ENCODE data around the gene COL18A1.

The COL18A1 gene

GRCh38 chr21:45451771-45452182 lies 46.8 kb downstream of the COL18A1 start:
- no peak for DNase-seq (ENCODE audit: insufficient read length, low spot score)
- FAIRE-seq = no peak
- no peak for TF ChIP-seq POLR2A (IDR thresholded peaks at IDR 0.05; ENCODE audit: low read depth, low read length)

GRCh38 chr21:45452696-45453307 lies 47.8 kb downstream of the COL18A1 start:
- DNase-seq (ENCODE audit: insufficient read length, low spot score) (no peak), FAIRE-seq (no peak)
- TF ChIP-seq POLR2A (IDR thresholded peaks at IDR 0.05; ENCODE audit: low read depth, low read length) = no peak

- DNase-seq (ENCODE audit: insufficient read length, low spot score) = no peak
- TF ChIP-seq POLR2A (IDR thresholded peaks at IDR 0.05; ENCODE audit: low read depth, low read length) = no peak
- FAIRE-seq = no peak
These were observed 48.5 kb downstream of the COL18A1 start for GRCh38 chr21:45453308-45453950.

- no peak for TF ChIP-seq POLR2A (IDR thresholded peaks at IDR 0.05; ENCODE audit: low read depth, low read length)
- FAIRE-seq (no peak), DNase-seq (ENCODE audit: insufficient read length, low spot score) (no peak)
These were observed 49.3 kb downstream of the COL18A1 start for GRCh38 chr21:45454060-45454925.

- DNase-seq (ENCODE audit: insufficient read length, low spot score) = no peak
These were observed 50.1 kb downstream of the COL18A1 start for GRCh38 chr21:45454926-45455673.

GRCh38 chr21:45455674-45456583 lies 51.0 kb downstream of the COL18A1 start:
- no peak for FAIRE-seq
- TF ChIP-seq POLR2A (IDR thresholded peaks at IDR 0.05; ENCODE audit: low read depth, low read length) = no peak
- DNase-seq (ENCODE audit: insufficient read length, low spot score) = no peak

More at GRCh38 chr21:45454926-45455673, 50.1 kb downstream of the COL18A1 start:
- no peak for FAIRE-seq
- peak; percentile 49; the same call in 1 of the 2 replicates for TF ChIP-seq POLR2A (IDR thresholded peaks at IDR 0.05; ENCODE audit: low read depth, low read length)

GRCh38 chr21:45456584-45457160 lies 51.7 kb downstream of the COL18A1 start:
- no peak for TF ChIP-seq POLR2A (IDR thresholded peaks at IDR 0.05; ENCODE audit: low read depth, low read length)
- FAIRE-seq = no peak
- no peak for DNase-seq (ENCODE audit: insufficient read length, low spot score)

- no peak for DNase-seq (ENCODE audit: insufficient read length, low spot score)
- TF ChIP-seq POLR2A (IDR thresholded peaks at IDR 0.05; ENCODE audit: low read depth, low read length) = no peak
- no peak for FAIRE-seq
These were observed 52.3 kb downstream of the COL18A1 start for GRCh38 chr21:45457161-45457831.

- DNase-seq (ENCODE audit: insufficient read length, low spot score) (no peak), FAIRE-seq (no peak)
- no peak for TF ChIP-seq POLR2A (IDR thresholded peaks at IDR 0.05; ENCODE audit: low read depth, low read length)
These were observed 52.8 kb downstream of the COL18A1 start for GRCh38 chr21:45457832-45458172.

GRCh38 chr21:45458281-45459170 lies 53.6 kb downstream of the COL18A1 start:
- DNase-seq (ENCODE audit: insufficient read length, low spot score) (no peak), FAIRE-seq (no peak)
- 0 out of 2 replicates have a peak, but pooled peaks have one; percentile 3 for TF ChIP-seq POLR2A (IDR thresholded peaks at IDR 0.05; ENCODE audit: low read depth, low read length)
